ENCODE measurements around the gene GTPBP4.
"Not testable (repeated sequence)": the region's sequence is repeated elsewhere in the genome, so short reads cannot be mapped to it uniquely, and the experiment has no call there.

The GTPBP4 gene

GRCh38 chr10:1061930-1062774 is 73.9 kb downstream of the GTPBP4 start:
- DNase-seq = no peak

- DNase-seq = no peak
Observed at GRCh38 chr10:1063232-1063865, 75.1 kb downstream of the GTPBP4 start.

GRCh38 chr10:1064964-1065247 is 76.7 kb downstream of the GTPBP4 start:
- DNase-seq = no peak

- DNase-seq = not testable (repeated sequence)
Observed at GRCh38 chr10:1066734-1067133, 78.5 kb downstream of the GTPBP4 start.

- no peak for DNase-seq
Observed at GRCh38 chr10:1068380-1069361, 80.4 kb downstream of the GTPBP4 start.
